ENCODE results near the gene GABRA4. TPM values are rescaled to one million over a fixed set of nuclear protein-coding genes. Genes with fewer than 3 reads are reported as not detected.

GABRA4 gene
- polyA plus RNA-seq, 1 experiment = 3.1 TPM

DNA sequence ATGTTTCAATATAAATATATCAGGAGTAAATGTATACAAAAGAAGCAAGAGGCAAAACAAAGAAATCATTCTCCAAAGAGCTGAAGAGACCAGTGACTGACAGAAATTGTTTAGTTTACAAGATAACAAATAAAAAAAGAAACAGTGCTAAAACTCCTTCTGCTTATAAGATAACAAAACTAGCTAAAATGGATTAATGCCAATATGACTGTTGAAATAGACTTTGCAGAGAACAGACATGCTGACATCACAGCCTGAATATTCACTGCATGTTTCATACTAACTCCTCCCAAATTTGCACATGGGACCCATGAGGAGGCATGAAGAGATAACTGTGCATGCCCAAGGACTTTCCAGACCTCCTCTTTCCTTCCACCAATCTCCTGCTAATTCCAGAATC, 6.2 kb upstream of the GABRA4 start:
- CTCF ChIA-PET = interaction anchor here (1.1 to 2.5 kb wide), 4 partner anchors 21 to 158 kb away, joined by 3 to 14 read pairs (median 6); no protein-coding TSS in a partner anchor
- H3K9me3 ChIP-seq (ENCODE audit: control insufficient read depth, insufficient read depth, low read length) = no peaks in the 10 kb centered on the region
- H3K27ac ChIP-seq (ENCODE audit: low read depth, low read length) = no peak overlapping the region
- no peaks in the 10 kb centered on the region for H3K27me3 ChIP-seq (ENCODE audit: control insufficient read depth, insufficient read depth, low read length)
- no peak overlapping the region for H3K4me3 ChIP-seq (ENCODE audit: low read depth, low read length)
- POLR2A ChIA-PET = no interaction called here
- TF ChIP-seq, protein P1, sequence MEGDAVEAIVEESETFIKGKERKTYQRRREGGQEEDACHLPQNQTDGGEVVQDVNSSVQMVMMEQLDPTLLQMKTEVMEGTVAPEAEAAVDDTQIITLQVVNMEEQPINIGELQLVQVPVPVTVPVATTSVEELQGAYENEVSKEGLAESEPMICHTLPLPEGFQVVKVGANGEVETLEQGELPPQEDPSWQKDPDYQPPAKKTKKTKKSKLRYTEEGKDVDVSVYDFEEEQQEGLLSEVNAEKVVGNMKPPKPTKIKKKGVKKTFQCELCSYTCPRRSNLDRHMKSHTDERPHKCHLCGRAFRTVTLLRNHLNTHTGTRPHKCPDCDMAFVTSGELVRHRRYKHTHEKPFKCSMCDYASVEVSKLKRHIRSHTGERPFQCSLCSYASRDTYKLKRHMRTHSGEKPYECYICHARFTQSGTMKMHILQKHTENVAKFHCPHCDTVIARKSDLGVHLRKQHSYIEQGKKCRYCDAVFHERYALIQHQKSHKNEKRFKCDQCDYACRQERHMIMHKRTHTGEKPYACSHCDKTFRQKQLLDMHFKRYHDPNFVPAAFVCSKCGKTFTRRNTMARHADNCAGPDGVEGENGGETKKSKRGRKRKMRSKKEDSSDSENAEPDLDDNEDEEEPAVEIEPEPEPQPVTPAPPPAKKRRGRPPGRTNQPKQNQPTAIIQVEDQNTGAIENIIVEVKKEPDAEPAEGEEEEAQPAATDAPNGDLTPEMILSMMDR (IDR thresholded peaks at IDR 0.05; ENCODE audit: low read depth, low read length) = no peak
- peak; percentile 36 for DNase-seq (ENCODE audit: low read depth, low spot score)

DNA sequence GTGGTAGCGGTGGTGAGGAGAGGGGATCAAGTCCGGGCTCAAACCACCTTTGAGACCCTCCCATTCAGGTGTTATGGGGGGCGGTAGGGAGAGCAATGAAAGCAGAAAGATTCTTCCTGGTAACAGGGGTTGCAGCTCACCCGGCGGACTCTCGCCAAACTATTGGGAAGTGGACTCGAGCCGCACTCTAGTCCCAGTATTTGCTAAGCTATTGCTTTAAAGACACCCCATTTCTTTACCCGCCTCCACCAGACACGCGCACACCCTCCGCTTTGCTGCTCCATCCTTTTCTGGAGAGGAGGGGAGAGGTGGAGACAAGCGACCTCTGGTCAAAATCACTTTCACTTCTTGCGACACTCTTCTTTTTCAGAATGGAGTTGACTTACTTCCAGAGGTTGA, 625 bp upstream of the GABRA4 start:
- TF ChIP-seq, protein P1 (IDR thresholded peaks at IDR 0.05; ENCODE audit: low read depth, low read length) = no peak
- H3K27me3 ChIP-seq (ENCODE audit: control insufficient read depth, insufficient read depth, low read length) = peaks cover 22% of the 10 kb centered on the region
- no peak overlapping the region for H3K27ac ChIP-seq (ENCODE audit: low read depth, low read length)
- H3K9me3 ChIP-seq (ENCODE audit: control insufficient read depth, insufficient read depth, low read length) = no peaks in the 10 kb centered on the region; the same call in 1 of the 2 replicates
- ChIA-PET POLR2A (no interaction called here), CTCF (interaction anchor here (0.6 to 0.8 kb wide), 3 partner anchors 32 to 339 kb away, joined by 3 to 8 read pairs (median 4); no protein-coding TSS in a partner anchor)
- DNase-seq (ENCODE audit: low read depth, low spot score) = no peak
- H3K4me3 ChIP-seq (ENCODE audit: low read depth, low read length) = peak overlapping the region; percentile 67

DNA sequence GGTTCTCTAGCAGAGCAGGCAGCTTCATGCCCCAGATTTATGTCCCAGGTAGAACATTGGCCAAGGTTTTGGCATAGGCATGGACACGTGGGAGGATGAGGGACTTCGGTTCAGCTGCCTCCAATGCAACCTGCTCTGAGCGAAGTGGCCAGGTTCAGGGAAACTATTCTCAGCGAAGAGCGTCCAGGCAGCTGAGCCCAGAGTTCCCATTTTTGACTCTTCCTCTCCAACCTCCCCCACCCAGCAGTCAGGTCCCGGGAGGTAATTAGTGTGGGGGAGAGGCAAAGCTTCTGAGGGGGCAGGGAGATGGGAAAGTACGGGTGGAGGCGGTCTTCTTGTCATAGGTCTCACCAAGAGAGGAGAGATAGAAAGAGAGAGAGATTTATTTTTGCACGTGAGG, 1.0 kb downstream of the GABRA4 start:
- DNase-seq (ENCODE audit: low read depth, low spot score) = no peak
- no peak overlapping the region for H3K4me3 ChIP-seq (ENCODE audit: low read depth, low read length)
- CTCF ChIA-PET = no interaction called here
- H3K27me3 ChIP-seq (ENCODE audit: control insufficient read depth, insufficient read depth, low read length) = peaks cover 26% of the 10 kb centered on the region
- no peaks in the 10 kb centered on the region; the same call in 1 of the 2 replicates for H3K9me3 ChIP-seq (ENCODE audit: control insufficient read depth, insufficient read depth, low read length)
- POLR2A ChIA-PET = no interaction called here
- TF ChIP-seq, protein P1 (IDR thresholded peaks at IDR 0.05; ENCODE audit: low read depth, low read length) = no peak
- no peak overlapping the region for H3K27ac ChIP-seq (ENCODE audit: low read depth, low read length)

DNA sequence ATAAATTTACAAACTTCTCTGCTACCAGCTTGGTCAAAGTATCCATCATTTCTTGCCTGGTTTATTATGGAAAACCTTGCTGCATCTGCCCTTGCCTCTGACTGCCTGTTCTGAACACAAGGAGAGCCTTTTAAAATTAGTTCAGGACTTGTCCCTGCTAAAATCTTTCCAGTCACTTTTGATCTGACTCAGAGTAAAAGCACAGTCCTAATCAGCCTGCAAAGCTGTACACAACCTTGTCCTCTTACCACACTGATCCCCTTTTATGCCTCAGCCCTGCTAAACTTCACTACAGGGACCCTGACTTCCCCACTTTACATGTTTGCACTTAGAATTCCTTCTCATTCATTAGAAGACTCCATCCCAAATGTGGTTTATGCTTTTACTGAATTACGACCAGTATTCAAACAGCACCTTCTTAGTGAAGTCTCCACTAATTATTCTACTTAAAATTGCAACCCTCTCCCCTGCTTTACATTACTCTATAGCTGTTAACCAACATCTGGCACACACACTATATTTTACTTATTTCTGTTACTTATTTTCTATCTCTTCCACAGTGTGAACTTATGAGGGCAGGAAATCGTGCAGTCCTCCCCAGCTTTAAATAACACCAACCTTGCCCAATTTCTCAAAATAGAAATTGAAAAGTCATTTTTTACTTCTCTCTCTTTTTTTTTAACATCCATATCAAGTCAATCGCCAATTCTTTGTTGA, 6.3 kb downstream of the GABRA4 start:
- ChIA-PET POLR2A (no interaction called here), CTCF (no interaction called here)
- no peak overlapping the region for H3K4me3 ChIP-seq (ENCODE audit: low read depth, low read length)
- H3K27ac ChIP-seq (ENCODE audit: low read depth, low read length) = no peak overlapping the region
- no peak for DNase-seq (ENCODE audit: low read depth, low spot score)
- peaks cover 5% of the 10 kb centered on the region for H3K27me3 ChIP-seq (ENCODE audit: control insufficient read depth, insufficient read depth, low read length)
- TF ChIP-seq, protein P1 (IDR thresholded peaks at IDR 0.05; ENCODE audit: low read depth, low read length) = no peak
- no peaks in the 10 kb centered on the region for H3K9me3 ChIP-seq (ENCODE audit: control insufficient read depth, insufficient read depth, low read length)

DNA sequence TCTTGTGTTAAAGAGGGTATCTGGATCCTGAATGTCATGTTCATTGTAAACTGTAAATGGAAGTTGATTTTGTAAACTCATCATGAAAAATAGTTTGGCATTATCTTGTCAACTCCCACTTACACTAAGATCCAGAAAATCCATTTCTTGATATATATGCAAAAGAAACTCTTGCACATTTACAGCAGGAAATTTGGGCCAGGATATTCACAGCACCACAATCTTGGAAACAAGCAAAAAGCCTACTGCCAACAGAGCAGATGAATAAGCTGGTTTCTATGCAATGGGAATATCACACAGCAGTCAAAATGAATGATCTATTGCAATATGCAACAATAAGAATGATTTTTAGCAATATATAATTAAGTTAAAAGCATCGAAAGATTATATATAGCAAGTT, 8.6 kb downstream of the GABRA4 start:
- CTCF ChIA-PET = no interaction called here
- peaks cover 3% of the 10 kb centered on the region for H3K27me3 ChIP-seq (ENCODE audit: control insufficient read depth, insufficient read depth, low read length)
- H3K9me3 ChIP-seq (ENCODE audit: control insufficient read depth, insufficient read depth, low read length) = no peaks in the 10 kb centered on the region
- TF ChIP-seq, protein P1 (IDR thresholded peaks at IDR 0.05; ENCODE audit: low read depth, low read length) = no peak
- no peak for DNase-seq (ENCODE audit: low read depth, low spot score)
- no peak overlapping the region for H3K4me3 ChIP-seq (ENCODE audit: low read depth, low read length)
- H3K27ac ChIP-seq (ENCODE audit: low read depth, low read length) = no peak overlapping the region
- POLR2A ChIA-PET = no interaction called here

All from AG04450 (cell line).